Raji (cell line): Measurements from ENCODE around the gene AFDN.

Source experiments
- POLR2A ChIP-seq: IDR thresholded peaks from 2 replicates; pipeline ENCODE4 v1.6.1; 2011; ENCODE audit warnings: low read depth, low read length, control low read depth; ENCODE audit not compliant: insufficient read depth

Gene AFDN

GRCh38 chr6:167801263-167801662 lies 25.4 kb upstream of the AFDN start:
- TF ChIP-seq POLR2A, result no peak

- no peak for TF ChIP-seq POLR2A
Measured at GRCh38 chr6:167802339-167802738, 24.4 kb upstream of the AFDN start.

- TF ChIP-seq POLR2A, result no peak
Measured at GRCh38 chr6:167803816-167804215, 22.9 kb upstream of the AFDN start.

GRCh38 chr6:167804281-167805013 lies 22.3 kb upstream of the AFDN start:
- TF ChIP-seq POLR2A, result no peak

- no peak for TF ChIP-seq POLR2A
Measured at GRCh38 chr6:167805349-167806060, 21.2 kb upstream of the AFDN start.

- TF ChIP-seq POLR2A, result no peak
Measured at GRCh38 chr6:167806061-167806700, 20.5 kb upstream of the AFDN start.

- no peak for TF ChIP-seq POLR2A
Measured at GRCh38 chr6:167807200-167807599, 19.5 kb upstream of the AFDN start.

GRCh38 chr6:167807756-167808155 lies 19.0 kb upstream of the AFDN start:
- TF ChIP-seq POLR2A, result no peak

GRCh38 chr6:167811040-167811439 lies 15.7 kb upstream of the AFDN start:
- no peak for TF ChIP-seq POLR2A

- TF ChIP-seq POLR2A, result no peak
Measured at GRCh38 chr6:167811442-167812087, 15.1 kb upstream of the AFDN start.

GRCh38 chr6:167812088-167812487 lies 14.6 kb upstream of the AFDN start:
- no peak for TF ChIP-seq POLR2A

- TF ChIP-seq POLR2A, result no peak
Measured at GRCh38 chr6:167815296-167815980, 11.3 kb upstream of the AFDN start.

GRCh38 chr6:167817016-167817415 lies 9.7 kb upstream of the AFDN start:
- no peak for TF ChIP-seq POLR2A

GRCh38 chr6:167817729-167818128 lies 9.0 kb upstream of the AFDN start:
- no peak for TF ChIP-seq POLR2A

GRCh38 chr6:167819576-167819975 lies 7.1 kb upstream of the AFDN start:
- TF ChIP-seq POLR2A, result no peak
